ENCODE data around the gene ETF1. TPM values are rescaled to one million over a fixed set of nuclear protein-coding genes. Genes with fewer than 3 reads are reported as not detected.
A peak's percentile ranks its signal among the peaks of the same experiment; 100 is the strongest.

ETF1 gene
- total and polyA plus RNA-seq, 9 of the 15 experiments (the other 6 are each of a cell fraction or from before 2014, with no cell fraction given), result 53.7 to 209 (median 164) TPM

DNA sequence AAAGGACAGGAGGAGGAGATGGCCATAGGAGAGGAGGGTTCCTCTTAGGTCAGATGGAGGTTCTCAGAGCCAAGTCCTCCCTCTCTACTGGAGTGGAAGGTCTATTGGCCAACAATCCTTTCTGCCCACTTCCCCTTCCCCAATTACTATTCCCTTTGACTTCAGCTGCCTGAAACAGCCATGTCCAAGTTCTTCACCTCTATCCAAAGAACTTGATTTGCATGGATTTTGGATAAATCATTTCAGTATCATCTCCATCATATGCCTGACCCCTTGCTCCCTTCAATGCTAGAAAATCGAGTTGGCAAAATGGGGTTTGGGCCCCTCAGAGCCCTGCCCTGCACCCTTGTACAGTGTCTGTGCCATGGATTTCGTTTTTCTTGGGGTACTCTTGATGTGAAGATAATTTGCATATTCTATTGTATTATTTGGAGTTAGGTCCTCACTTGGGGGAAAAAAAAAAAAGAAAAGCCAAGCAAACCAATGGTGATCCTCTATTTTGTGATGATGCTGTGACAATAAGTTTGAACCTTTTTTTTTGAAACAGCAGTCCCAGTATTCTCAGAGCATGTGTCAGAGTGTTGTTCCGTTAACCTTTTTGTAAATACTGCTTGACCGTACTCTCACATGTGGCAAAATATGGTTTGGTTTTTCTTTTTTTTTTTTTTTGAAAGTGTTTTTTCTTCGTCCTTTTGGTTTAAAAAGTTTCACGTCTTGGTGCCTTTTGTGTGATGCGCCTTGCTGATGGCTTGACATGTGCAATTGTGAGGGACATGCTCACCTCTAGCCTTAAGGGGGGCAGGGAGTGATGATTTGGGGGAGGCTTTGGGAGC, 74.7 kb downstream of the ETF1 start (continued):
- TF ChIP-seq NFYB (IDR thresholded peaks at IDR 0.05; ENCODE audit: extremely low read depth, insufficient read length) (no peak), ZNF253 (CRISPR knock-in tag; conservative IDR thresholded peaks at IDR 0.05) (no peak), SRSF1 (IDR thresholded peaks at IDR 0.05; ENCODE audit: low read depth, low read length) (no peak), MCM3 (IDR thresholded peaks at IDR 0.05) (no peak), ZNF583 (CRISPR knock-in tag; IDR thresholded peaks at IDR 0.05) (no peak), ETS2 (tag; IDR thresholded peaks at IDR 0.05; ENCODE audit: borderline replicate concordance, poor library complexity, severe bottlenecking) (no peak), GABPB1 (CRISPR knock-in tag; IDR thresholded peaks at IDR 0.05) (no peak; the same call in 1 of the 2 replicates), PHF8 (IDR thresholded peaks at IDR 0.05; ENCODE audit: borderline replicate concordance, low read length) (no peak), SMARCE1 (IDR thresholded peaks at IDR 0.05) (no peak), ZFPM2 (CRISPR knock-in tag; IDR thresholded peaks at IDR 0.05) (no peak), RFX5 (IDR thresholded peaks at IDR 0.05; ENCODE audit: low read depth, low read length) (no peak), ZNF589 (CRISPR knock-in tag; IDR thresholded peaks at IDR 0.05; ENCODE audit: low read depth) (0 out of 2 replicates have a peak, but pooled peaks have one; percentile 23), TFAM (CRISPR knock-in tag; conservative IDR thresholded peaks at IDR 0.05) (no peak)
- TF ChIP-seq, protein P1, sequence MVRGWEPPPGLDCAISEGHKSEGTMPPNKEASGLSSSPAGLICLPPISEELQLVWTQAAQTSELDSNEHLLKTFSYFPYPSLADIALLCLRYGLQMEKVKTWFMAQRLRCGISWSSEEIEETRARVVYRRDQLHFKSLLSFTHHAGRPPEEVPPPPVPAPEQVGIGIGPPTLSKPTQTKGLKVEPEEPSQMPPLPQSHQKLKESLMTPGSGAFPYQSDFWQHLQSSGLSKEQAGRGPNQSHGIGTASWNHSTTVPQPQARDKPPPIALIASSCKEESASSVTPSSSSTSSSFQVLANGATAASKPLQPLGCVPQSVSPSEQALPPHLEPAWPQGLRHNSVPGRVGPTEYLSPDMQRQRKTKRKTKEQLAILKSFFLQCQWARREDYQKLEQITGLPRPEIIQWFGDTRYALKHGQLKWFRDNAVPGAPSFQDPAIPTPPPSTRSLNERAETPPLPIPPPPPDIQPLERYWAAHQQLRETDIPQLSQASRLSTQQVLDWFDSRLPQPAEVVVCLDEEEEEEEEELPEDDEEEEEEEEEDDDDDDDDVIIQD (CRISPR knock-in tag; IDR thresholded peaks at IDR 0.05), result no peak
- TF ChIP-seq, protein P2, sequence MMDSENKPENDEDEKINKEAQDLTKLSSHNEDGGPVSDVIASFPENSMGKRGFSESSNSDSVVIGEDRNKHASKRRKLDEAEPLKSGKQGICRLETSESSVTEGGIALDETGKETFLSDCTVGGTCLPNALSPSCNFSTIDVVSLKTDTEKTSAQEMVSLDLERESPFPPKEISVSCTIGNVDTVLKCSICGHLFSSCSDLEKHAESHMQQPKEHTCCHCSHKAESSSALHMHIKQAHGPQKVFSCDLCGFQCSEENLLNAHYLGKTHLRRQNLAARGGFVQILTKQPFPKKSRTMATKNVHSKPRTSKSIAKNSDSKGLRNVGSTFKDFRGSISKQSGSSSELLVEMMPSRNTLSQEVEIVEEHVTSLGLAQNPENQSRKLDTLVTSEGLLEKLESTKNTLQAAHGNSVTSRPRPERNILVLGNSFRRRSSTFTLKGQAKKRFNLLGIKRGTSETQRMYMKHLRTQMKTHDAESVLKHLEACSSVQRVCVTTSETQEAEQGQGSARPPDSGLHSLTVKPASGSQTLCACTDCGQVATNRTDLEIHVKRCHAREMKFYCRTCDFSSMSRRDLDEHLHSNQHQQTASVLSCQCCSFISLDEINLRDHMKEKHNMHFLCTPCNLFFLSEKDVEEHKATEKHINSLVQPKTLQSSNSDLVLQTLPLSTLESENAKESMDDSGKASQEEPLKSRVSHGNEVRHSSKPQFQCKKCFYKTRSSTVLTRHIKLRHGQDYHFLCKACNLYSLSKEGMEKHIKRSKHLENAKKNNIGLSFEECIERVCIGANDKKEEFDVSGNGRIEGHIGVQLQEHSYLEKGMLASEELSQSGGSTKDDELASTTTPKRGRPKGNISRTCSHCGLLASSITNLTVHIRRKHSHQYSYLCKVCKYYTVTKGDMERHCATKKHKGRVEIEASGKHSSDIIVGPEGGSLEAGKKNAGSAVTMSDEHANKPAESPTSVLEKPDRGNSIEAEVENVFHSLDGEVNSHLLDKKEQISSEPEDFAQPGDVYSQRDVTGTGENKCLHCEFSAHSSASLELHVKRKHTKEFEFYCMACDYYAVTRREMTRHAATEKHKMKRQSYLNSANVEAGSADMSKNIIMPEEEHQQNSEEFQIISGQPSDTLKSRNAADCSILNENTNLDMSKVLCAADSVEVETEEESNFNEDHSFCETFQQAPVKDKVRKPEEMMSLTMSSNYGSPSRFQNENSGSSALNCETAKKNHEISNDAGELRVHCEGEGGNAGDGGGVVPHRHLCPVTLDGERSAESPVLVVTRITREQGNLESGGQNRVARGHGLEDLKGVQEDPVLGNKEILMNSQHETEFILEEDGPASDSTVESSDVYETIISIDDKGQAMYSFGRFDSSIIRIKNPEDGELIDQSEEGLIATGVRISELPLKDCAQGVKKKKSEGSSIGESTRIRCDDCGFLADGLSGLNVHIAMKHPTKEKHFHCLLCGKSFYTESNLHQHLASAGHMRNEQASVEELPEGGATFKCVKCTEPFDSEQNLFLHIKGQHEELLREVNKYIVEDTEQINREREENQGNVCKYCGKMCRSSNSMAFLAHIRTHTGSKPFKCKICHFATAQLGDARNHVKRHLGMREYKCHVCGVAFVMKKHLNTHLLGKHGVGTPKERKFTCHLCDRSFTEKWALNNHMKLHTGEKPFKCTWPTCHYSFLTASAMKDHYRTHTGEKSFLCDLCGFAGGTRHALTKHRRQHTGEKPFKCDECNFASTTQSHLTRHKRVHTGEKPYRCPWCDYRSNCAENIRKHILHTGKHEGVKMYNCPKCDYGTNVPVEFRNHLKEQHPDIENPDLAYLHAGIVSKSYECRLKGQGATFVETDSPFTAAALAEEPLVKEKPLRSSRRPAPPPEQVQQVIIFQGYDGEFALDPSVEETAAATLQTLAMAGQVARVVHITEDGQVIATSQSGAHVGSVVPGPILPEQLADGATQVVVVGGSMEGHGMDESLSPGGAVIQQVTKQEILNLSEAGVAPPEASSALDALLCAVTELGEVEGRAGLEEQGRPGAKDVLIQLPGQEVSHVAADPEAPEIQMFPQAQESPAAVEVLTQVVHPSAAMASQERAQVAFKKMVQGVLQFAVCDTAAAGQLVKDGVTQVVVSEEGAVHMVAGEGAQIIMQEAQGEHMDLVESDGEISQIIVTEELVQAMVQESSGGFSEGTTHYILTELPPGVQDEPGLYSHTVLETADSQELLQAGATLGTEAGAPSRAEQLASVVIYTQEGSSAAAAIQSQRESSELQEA (IDR thresholded peaks at IDR 0.05; ENCODE audit: low read depth), result no peak
- TF ChIP-seq, protein P3, sequence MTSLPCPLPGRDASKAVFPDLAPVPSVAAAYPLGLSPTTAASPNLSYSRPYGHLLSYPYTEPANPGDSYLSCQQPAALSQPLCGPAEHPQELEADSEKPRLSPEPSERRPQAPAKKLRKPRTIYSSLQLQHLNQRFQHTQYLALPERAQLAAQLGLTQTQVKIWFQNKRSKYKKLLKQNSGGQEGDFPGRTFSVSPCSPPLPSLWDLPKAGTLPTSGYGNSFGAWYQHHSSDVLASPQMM (CRISPR knock-in tag; IDR thresholded peaks at IDR 0.05), result no peak
- TF ChIP-seq, protein P4, sequence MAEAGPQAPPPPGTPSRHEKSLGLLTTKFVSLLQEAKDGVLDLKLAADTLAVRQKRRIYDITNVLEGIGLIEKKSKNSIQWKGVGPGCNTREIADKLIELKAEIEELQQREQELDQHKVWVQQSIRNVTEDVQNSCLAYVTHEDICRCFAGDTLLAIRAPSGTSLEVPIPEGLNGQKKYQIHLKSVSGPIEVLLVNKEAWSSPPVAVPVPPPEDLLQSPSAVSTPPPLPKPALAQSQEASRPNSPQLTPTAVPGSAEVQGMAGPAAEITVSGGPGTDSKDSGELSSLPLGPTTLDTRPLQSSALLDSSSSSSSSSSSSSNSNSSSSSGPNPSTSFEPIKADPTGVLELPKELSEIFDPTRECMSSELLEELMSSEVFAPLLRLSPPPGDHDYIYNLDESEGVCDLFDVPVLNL (CRISPR knock-in tag; IDR thresholded peaks at IDR 0.05; ENCODE audit: low read depth), result no peak
